ENCODE data around the gene DCTN2.

Gene DCTN2

DNA sequence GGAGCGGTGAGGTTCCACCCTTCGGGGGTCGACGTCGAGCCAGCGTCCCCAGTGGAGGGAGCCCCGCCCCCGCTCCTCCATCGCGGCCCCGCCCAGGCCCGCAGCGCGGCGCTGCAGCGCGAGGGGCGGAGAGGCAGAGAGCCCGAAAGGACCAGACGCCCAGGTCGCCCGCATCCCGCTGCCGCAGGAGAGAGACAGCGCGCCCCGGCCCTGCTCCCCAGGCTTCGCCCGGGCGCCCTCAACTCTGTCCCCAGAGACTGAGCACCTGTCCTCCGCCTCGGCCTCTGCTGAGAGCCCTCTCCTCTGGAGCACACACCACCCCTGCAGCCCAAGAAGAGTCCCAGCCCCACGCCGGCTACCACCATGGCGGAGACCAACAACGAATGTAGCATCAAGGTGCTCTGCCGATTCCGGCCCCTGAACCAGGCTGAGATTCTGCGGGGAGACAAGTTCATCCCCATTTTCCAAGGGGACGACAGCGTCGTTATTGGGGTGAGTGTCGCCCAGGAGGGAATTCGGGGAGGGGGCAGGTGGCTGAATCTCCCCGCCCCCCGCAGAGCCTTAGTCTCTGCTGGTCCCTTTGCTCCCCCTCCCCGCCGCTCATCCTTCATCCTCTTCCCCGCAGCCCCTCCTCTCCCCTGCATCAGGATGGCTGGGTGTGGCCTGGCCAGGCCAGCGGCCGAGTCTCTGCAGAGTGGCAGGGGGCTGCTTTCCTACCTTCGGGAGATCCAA, 3.1 kb upstream of the DCTN2 start, which contains the start of gene KIF5A:
Gene KIF5A (plus strand): TSS at position 136 of the 732 bp plus-strand sequence. CDS start 228 bp downstream, at position 364.
- DNase-seq (ENCODE audit: low read depth): no peak

DNA sequence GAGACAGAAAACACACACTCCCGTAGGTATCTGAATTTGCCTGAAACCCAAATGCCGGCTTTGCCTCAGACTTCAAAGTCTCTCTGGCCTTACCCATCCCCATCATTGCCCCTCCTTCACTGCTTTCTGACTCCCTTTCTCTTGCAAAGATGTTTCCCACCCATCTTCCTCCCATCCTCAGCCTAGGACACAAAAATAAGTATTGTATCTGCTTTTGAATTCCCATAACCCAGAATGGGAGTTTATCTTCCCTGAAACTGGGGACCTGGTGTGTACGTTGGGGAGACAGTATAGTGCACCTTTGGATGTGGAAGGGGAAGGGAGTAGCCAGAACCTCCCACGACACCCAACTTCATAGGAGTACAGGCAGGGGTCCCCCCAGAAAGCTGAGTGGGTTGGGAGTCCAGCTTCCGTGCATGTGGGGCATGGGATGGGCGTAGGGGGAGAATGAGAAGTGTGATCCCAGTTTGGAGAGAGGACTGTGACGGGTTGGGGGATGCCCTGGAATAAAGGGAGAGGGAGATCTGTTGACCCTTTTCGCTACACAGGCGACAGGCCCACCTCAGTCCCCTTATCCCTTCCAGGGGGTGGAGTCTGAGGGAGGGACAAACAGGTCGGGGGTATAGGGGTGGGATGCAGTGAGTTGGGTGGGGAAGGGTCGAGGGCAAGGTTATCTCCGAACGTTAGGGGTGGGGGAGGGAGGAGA, 2.4 kb upstream of the DCTN2 start:
- DNase-seq (ENCODE audit: low read depth): no peak

GRCh38 chr12:57548488-57548887, 1.5 kb upstream of the DCTN2 start:
- DNase-seq (ENCODE audit: low read depth): no peak

DNA sequence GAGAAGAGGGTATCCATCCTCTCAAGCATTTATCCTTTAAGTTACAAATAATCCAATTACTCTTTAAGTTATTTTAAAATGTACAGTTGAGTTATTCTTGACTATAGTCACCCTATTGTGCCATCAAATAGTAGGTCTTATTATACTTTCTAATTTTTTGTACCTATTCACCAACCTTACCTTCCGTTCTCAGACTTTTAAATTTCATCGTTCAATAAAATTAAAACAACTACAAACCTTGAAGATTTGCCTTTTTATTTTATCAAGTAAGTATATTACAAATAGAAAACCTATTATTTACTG, 972 bp upstream of the DCTN2 start:
- DNase-seq (ENCODE audit: low read depth): no peak

DNA sequence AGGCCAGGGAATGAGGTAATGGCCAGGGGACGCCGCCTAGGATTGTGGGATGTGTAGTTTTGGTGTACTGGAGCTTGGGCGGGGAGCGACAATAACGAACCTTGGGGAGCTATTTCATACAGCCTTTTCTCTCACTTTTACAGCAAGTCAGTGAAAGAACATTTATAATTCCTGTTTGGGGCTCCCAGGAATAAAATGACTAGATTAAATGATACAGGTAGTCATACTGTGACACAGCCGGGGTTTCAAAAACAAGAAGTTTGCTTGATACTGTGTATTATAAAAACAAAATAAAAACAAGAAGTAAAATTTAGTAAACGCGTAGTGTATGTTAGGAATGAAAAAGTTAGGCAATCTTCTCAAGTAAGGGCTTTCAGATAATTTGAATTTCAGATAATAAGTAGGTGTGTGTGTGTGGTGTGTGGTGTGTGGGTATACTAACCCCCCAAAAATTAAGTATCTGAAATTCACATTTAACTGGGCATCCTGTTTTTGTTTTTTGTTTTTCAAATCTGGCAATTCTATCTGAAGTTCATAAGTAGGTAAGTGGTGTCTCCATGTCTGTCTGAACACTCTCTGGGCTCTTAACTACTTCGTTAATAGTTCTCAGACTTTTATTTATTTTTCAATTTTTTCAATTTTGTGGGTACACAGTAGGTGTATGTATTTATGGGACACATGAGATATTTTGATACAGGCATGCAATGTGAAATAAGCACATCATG, 458 bp upstream of the DCTN2 start:
- DNase-seq (ENCODE audit: low read depth): no peak

DNA sequence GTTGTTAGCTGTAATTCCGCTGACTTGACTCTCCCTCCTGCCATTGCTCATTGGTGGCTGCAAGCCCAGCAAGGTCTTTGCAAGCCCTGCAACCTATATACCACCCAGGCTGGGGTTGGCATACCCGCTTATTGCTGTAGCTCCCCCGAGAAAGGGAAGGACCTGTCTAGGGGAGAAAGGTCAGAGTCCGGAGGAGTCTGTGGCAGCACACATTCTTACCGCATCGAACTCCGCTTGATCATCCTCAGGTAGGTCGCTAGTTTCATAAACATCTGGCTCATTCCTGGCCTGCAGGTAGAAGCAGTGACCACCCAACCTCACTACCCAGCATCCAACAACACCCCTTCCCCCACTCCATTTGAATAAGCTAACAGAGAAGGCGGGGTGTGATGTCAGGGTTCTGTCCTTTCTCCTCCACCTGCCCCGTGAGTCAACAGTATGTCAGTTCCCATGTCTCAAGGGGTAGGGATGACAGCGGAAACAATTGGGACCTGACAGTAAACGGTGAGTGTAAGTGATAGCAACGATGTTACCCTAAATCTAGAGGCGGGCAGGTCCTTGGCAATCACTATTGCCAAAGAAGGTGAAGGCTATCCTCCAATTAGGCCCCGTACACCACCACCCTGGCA, 1.1 kb downstream of the DCTN2 start:
- no peak for DNase-seq (ENCODE audit: low read depth)

GRCh38 chr12:57543581-57543980, 3.4 kb downstream of the DCTN2 start:
- no peak for DNase-seq (ENCODE audit: low read depth)

- no peak for DNase-seq (ENCODE audit: low read depth)
Observed at GRCh38 chr12:57541717-57542116, 5.3 kb downstream of the DCTN2 start.

DNA sequence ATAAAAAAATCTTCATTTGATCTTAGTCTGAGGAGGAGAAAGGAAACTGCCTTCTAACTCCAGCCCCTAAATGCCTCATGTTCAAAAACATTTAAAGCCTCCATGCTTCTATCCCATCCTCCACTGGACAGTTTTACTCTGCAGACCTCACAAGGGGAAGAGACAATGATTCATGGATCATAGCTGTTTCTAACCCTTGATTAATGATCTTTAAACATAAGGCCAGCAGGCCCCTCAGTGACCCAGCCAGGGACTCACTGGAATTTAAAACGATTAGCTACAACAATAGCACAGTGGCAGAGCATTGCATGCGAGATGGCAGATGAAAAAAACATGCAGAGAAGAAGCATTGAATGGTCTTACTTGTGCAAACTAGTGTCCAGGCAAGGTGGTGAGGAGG, 6.0 kb downstream of the DCTN2 start:
- no peak for DNase-seq (ENCODE audit: low read depth)

- no peak for DNase-seq (ENCODE audit: low read depth)
Observed at GRCh38 chr12:57539134-57539768, 7.7 kb downstream of the DCTN2 start.

GRCh38 chr12:57536597-57536942, 10.4 kb downstream of the DCTN2 start:
- no peak for DNase-seq (ENCODE audit: low read depth)

GRCh38 chr12:57535764-57536596, 11.0 kb downstream of the DCTN2 start:
- no peak for DNase-seq (ENCODE audit: low read depth)

DNA sequence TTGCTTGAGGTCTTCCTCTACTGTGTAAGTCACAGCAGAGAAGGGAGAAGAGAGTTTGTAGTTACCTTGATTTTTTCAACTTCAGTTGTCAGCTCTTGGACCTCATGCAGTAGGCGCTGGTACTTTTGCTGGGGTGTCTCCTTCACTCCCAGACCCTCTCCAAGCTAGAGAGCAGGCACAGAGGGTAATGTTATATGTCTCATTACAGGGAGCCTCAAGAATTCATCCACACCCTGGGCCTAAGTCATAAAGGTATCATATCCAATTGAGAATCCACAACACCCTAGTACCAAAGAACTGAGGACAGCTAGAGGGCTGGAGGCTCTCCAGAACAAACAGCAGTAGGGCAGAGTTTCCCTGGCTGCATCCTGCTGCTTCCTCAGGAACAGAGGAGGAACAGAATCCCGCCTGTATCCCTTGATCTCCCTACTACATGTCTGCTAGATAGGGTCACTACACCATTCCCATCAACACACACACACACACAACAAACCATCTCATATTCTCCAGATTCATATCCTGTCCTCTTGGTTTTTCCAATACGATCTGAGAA, 11.9 kb downstream of the DCTN2 start:
- no peak for DNase-seq (ENCODE audit: low read depth)

GRCh38 chr12:57534250-57534649, 12.7 kb downstream of the DCTN2 start:
- no peak for DNase-seq (ENCODE audit: low read depth)

GRCh38 chr12:57533108-57533507, 13.9 kb downstream of the DCTN2 start:
- no peak for DNase-seq (ENCODE audit: low read depth)

GRCh38 chr12:57531836-57532235, 15.2 kb downstream of the DCTN2 start:
- DNase-seq (ENCODE audit: low read depth): no peak

- DNase-seq (ENCODE audit: low read depth): no peak
Observed at GRCh38 chr12:57530396-57531142, 16.4 kb downstream of the DCTN2 start.

DNA sequence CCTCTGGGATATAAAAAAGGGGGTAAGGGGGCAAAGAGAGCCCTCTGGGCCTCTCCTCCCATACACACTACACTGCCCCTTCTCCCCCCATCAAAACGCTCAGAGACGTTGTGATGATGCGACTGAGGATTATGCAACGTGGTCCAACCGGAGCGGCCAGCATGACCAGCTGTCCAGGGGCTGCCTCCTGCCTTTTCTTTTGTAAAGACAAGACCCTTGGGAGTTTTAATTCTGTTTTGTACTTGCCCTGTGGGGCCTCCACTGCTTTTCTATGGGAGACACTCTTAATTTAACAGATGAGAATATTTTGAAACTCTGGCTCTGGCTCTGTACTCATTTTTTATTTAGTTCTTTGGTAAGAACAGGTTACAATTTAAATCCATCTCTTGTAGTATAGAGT, 17.2 kb downstream of the DCTN2 start:
- DNase-seq (ENCODE audit: low read depth): no peak

DNA sequence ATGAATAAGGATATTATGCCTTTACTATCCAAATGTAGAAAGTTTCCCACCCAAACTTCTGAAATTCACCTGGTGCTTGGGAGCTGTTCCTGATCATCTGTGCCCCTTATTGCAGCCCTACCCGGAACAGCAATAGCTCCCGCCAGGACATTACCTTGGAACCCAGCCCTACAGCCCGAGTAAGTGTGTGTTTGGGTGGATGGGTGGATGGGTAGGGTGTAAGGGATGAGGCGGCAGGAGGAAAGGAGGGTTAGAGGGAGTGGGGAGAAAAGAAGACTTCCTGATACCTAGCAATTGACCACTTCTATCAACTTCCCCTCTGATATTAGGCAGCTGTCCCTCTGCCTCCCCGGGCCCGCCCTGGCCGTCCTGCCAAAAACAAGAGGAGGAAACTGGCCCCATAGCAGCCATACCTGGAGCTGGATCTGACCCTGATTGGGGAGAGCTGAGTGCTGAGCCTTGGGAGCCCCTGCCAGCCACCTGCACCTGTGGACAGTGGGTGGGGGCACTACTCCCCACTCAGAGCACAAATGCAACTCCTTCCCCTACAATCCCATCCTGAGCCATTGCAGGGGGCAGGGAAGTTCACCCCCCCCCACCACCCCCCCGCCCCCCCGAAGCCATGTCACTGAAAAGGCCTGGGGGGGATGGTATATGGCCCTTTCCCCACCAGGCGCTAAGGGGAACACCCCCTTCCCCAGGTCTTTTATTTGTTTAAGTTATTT, 18.0 kb downstream of the DCTN2 start:
- DNase-seq (ENCODE audit: low read depth): no peak

GRCh38 chr12:57528176-57528575, 18.8 kb downstream of the DCTN2 start:
- no peak for DNase-seq (ENCODE audit: low read depth)

Data from HS-5 (cell line).